AG09309 (cell line): Measurements from ENCODE around the gene PARP14.

Experiments used
- DNase-seq: peaks from one replicate; pipeline ENCODE4 v3.0.0-alpha.2; 2010; ENCODE audit warnings: low read depth
- H3K4me3 ChIP-seq: 2 replicates; pipeline ENCODE4 v1.5.1; 2011; ENCODE audit warnings: mild to moderate bottlenecking, low read depth, low read length, moderate library complexity; ENCODE audit not compliant: control insufficient read depth
- TF ChIP-seq, protein P1 (sequence below): IDR thresholded peaks from 2 replicates; pipeline ENCODE4 v1.5.1; 2011; ENCODE audit warnings: mild to moderate bottlenecking, low read depth, low read length, inconsistent platforms; ENCODE audit not compliant: insufficient read depth, control insufficient read depth; ENCODE audit errors: missing control alignments

Gene PARP14

DNA sequence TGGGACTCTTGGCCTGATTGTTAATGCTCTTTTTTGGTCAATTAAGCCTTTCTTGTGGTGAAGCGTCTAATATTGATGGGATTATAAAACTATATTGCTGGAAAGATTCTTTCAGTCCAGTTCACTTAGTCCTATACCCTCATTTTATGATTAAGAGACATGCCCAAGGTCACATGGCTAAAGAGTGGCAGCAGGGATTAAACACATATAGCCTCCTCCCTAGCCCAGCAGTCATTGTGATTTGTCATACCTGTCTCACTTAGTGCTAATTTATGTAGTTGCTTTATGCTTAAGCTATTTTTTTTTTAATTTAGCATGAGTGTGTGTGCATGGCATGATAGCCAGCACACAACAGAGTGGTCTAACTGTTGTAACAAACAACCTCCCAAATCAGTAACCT lies 9.5 kb downstream of the PARP14 start:
- no peak overlapping the region for H3K4me3 ChIP-seq
- no peak for DNase-seq
- TF ChIP-seq, protein P1, sequence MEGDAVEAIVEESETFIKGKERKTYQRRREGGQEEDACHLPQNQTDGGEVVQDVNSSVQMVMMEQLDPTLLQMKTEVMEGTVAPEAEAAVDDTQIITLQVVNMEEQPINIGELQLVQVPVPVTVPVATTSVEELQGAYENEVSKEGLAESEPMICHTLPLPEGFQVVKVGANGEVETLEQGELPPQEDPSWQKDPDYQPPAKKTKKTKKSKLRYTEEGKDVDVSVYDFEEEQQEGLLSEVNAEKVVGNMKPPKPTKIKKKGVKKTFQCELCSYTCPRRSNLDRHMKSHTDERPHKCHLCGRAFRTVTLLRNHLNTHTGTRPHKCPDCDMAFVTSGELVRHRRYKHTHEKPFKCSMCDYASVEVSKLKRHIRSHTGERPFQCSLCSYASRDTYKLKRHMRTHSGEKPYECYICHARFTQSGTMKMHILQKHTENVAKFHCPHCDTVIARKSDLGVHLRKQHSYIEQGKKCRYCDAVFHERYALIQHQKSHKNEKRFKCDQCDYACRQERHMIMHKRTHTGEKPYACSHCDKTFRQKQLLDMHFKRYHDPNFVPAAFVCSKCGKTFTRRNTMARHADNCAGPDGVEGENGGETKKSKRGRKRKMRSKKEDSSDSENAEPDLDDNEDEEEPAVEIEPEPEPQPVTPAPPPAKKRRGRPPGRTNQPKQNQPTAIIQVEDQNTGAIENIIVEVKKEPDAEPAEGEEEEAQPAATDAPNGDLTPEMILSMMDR = no peak

DNA sequence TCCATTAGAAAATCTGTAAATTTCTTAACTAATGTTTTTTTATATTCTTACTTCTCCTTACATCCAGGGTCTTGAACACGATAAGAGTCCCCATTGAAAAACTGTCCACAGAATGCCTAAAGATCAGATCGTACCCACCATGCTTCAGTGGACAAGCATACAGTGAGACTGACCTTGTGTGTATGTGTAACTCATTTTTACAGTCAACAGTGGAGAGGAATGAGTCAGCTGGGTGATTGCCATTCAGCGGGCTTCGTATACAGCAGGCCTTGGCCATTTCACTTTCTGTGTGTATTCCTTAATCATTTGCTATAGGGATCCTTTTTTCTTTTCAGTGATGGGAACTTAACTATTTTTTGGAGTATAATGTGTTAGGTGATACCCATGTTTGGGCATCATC lies 10.6 kb downstream of the PARP14 start:
- peak; percentile 37 for DNase-seq
- no peak overlapping the region for H3K4me3 ChIP-seq
- TF ChIP-seq, protein P1 = no peak

DNA sequence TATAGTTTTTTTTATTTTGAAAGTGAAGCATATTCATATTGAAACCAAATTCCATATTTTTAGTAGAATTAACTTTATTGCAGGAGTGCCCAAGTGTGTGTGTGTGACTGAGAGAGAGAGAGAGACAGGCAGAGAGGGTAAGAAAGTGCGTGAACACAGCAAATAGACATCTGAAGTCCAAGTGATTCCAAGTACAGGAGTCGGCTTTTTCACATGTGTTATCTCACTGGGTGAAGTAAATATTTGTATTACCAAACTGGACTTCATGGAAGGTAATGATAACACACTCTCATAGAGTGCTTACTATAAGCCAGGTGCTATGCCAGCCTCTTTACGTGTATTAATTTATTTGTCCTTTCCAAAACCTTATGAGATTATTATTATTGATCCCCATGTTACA lies 12.0 kb downstream of the PARP14 start:
- no peak for DNase-seq
- TF ChIP-seq, protein P1 = no peak

DNA sequence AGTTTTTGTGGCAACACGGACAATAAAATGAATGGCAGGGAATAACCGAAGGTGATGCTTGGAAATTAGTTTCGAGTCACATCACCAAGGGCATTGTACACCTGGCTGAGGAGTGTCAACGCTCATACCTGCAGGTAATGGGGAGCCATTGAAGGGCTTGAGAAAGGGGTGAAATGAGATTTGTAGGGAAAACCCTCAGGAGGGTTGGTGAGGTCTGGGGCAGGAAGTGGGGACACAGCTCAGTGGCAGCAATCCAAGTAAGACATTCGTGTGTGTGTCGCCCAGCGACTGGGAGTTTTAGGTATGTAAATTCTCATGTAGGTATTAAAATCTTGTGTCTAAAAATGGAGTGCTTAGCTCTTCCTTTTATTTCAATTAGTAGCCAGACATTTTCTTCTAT lies 14.3 kb downstream of the PARP14 start:
- no peak overlapping the region for H3K4me3 ChIP-seq
- TF ChIP-seq, protein P1 = no peak
- DNase-seq = no peak

More for the DNA sequence above, 12.0 kb downstream of the PARP14 start:
- no peak overlapping the region for H3K4me3 ChIP-seq

DNA sequence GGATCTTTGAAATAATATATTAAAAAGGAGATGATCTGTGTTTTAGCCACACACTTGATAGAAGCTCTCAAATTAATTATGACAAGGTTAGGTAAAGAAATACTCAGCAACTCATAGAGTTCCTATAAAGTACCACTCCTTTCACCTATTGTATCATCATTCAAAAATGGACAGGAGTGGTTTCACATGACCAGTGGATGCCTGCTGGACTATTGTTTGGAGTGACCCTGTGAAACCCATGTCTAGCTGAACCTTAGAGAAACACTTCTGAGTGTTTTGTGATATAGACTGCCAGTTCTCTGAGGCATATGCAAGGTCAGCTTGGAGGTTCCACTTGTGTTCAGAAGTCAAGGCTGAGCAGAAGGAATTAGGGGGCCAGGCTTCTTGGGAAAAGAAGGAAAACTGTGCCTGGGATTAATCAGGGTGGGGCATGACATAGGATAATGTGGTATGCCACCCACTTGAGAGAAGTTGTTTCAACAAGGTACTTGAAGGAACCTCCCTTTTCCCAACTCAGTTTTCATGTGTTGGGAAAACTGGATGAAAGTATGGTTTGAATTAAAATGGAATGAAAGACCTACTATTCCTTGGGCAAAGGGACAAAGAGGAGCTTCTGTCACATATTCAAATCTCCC lies 15.4 kb downstream of the PARP14 start:
- no peak for DNase-seq
- H3K4me3 ChIP-seq = no peak overlapping the region
- TF ChIP-seq, protein P1 = no peak

DNA sequence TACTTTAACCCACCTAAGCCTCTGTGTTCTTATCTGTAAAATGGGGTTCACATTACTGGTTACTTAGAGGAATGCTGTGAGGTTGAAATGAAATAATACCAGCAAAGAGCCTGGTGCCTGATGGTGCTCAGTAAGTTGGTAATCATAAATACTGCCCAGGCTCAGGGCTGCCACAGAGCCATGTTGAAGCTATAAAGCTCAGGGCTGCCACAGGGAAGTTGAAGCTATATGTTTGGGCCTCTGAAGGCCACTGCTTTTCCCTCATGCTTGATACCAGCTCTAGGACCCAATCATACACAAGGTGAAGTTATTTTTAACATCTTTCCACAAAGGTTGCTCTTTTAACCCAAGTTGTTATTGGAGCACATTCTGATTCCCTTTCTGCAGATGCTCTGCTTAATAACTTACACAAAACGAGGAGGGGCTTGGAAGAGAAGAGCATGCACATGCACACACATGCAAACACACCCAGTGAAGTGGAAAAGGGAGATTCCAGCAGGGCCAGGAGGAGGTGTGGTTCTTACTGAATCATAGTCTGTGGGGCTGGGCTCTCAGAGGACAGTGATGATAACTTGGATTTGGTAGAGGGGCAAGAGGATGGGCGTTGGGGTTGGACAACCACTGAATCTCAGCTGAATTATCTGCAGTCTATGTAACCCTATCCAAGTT lies 17.4 kb downstream of the PARP14 start:
- TF ChIP-seq, protein P1 = no peak
- no peak for DNase-seq
- no peak overlapping the region for H3K4me3 ChIP-seq
